HUES6 (cell line): ENCODE results near the gene AQP6.

ENCODE experiments used
- H3K27ac ChIP-seq: 2 replicates; pipeline ENCODE4 v1.7.0; 2013; ENCODE audit warnings: low read depth, mild to moderate bottlenecking, low read length, inconsistent platforms
- H3K27me3 ChIP-seq: 2 replicates; pipeline ENCODE4 v1.6.1; 2013; ENCODE audit warnings: low read length; ENCODE audit not compliant: control insufficient read depth, insufficient read depth
- H3K36me3 ChIP-seq: 2 replicates; pipeline ENCODE4 v1.6.1; 2013; ENCODE audit warnings: low read length; ENCODE audit not compliant: control insufficient read depth, insufficient read depth
- H3K4me1 ChIP-seq: 2 replicates; pipeline ENCODE4 v1.6.1; 2013; ENCODE audit warnings: low read length; ENCODE audit not compliant: control insufficient read depth, insufficient read depth
- H3K4me3 ChIP-seq: 2 replicates; pipeline ENCODE4 v1.5.1; 2013; ENCODE audit warnings: low read depth, low read length
- H3K9ac ChIP-seq: one replicate; pipeline ENCODE4 v1.6.1; 2013; ENCODE audit warnings: mild to moderate bottlenecking, low read length
- H3K9me3 ChIP-seq: 2 replicates; pipeline ENCODE4 v1.6.1; 2013; ENCODE audit warnings: low read depth, low read length; ENCODE audit not compliant: control insufficient read depth, insufficient read depth

The AQP6 gene

GRCh38 chr12:50013361-50014147 lies 40.8 kb downstream of the AQP6 start:
- Histone ChIP-seq H3K9me3 (no peaks in the 10 kb centered on the region), H3K4me3 (no peak overlapping the region), H3K9ac (no peak overlapping the region), H3K36me3 (peaks cover 34% of the 10 kb centered on the region), H3K27ac (no peak overlapping the region), H3K4me1 (peaks cover 4% of the 10 kb centered on the region; the same call in 1 of the 2 replicates), H3K27me3 (no peaks in the 10 kb centered on the region)

- peaks cover 34% of the 10 kb centered on the region for H3K36me3 ChIP-seq
These were observed 41.6 kb downstream of the AQP6 start for GRCh38 chr12:50014342-50014741.

DNA sequence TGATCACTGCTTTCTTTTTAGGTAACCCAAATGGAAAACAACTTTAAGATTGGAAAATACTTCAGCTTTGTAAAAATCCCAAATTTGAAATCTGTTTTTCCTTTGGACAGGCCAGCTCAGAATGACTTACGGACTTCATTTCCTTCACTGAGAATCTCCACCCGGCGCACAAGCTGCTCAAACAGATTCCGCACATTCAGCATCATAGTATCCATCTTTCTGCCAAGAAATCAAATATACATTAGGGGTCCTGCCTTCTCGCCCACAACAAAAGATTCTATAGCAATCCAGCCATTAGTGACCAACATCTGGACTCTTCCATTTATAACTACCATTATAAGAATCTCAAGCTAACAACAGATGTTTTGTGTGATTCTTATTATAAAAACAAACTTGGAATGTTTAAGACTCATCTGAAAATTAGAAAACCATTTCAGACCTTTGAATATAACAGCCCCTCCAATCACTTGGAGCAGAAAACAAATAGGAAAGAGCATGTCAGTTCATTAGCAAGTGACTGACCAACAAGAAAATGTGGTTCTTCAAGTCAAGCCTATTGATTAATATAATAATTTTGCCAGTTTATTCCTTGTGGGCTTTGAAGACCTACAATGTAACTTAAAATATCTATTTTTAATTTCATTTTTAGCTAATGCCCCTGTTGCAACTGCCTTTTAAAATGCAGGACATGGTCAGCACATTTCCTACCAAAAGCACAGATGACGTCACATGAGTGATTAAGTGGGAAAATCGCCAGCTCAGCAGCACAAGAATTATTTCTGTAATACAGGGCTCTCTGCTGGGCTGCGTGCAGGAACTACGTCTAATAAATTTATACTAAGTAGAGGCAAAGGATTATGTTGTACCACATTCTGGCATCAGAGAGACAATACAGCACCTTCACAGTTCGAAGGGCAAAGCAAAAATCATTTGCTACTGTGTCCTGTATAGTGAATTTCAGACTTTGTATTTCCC lies 44.0 kb downstream of the AQP6 start:
- Histone ChIP-seq H3K4me1 (peaks cover 10% of the 10 kb centered on the region; the same call in 1 of the 2 replicates), H3K9me3 (no peaks in the 10 kb centered on the region), H3K27ac (no peak overlapping the region), H3K36me3 (peaks cover 30% of the 10 kb centered on the region), H3K4me3 (no peak overlapping the region), H3K27me3 (no peaks in the 10 kb centered on the region), H3K9ac (no peak overlapping the region)

More at GRCh38 chr12:50014342-50014741, 41.6 kb downstream of the AQP6 start:
- H3K4me3 ChIP-seq = no peak overlapping the region
- H3K4me1 ChIP-seq = peaks cover 10% of the 10 kb centered on the region; the same call in 1 of the 2 replicates
- no peaks in the 10 kb centered on the region for H3K27me3 ChIP-seq
- H3K9ac ChIP-seq = no peak overlapping the region
- no peaks in the 10 kb centered on the region for H3K9me3 ChIP-seq
- no peak overlapping the region for H3K27ac ChIP-seq

DNA sequence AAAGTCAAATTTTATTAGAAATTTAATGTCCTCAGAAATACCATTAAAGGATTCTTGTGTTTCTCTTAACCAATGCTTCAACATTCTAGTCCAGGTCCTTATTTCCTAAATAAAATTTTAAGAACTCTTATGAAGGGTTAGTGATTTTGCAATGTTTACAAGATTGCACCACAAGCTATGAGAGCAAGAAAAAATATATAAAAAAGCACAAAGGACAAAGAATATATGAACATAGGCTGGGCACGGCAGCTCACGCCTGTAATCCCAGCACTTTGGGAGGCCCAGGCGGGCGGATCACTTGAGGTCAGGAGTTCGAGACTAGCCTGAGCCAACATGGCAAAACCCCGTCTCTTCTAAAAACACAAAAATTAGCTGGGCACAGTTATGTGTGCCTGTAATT lies 44.9 kb downstream of the AQP6 start:
- H3K36me3 ChIP-seq = peaks cover 30% of the 10 kb centered on the region
- no peak overlapping the region for H3K4me3 ChIP-seq
- H3K27me3 ChIP-seq = no peaks in the 10 kb centered on the region
- no peak overlapping the region for H3K9ac ChIP-seq
- no peaks in the 10 kb centered on the region for H3K9me3 ChIP-seq
- peaks cover 10% of the 10 kb centered on the region; the same call in 1 of the 2 replicates for H3K4me1 ChIP-seq
- H3K27ac ChIP-seq = no peak overlapping the region

DNA sequence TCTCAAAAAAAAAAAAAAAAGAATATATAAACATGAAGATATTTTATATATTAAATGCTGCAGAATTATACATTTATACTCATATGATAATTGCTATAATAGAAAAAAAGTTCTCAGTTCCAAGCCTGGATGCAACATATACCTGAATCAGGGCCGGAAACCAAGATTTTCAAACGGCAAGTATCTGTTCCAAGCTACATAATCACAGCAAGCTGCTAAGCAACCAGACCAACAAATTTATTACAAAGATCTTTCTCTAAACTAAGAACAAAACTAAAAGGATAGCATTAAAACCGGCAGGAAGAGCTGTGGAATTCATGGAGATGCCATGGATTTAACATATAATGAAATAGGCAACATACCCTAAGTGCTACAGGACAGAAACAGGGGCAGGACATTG lies 45.4 kb downstream of the AQP6 start:
- H3K4me3 ChIP-seq = no peak overlapping the region
- peaks cover 10% of the 10 kb centered on the region; the same call in 1 of the 2 replicates for H3K4me1 ChIP-seq
- H3K36me3 ChIP-seq = peaks cover 29% of the 10 kb centered on the region
- no peaks in the 10 kb centered on the region for H3K27me3 ChIP-seq
- H3K9ac ChIP-seq = no peak overlapping the region
- H3K9me3 ChIP-seq = no peaks in the 10 kb centered on the region
- H3K27ac ChIP-seq = no peak overlapping the region

GRCh38 chr12:50018968-50019367 lies 46.2 kb downstream of the AQP6 start:
- Histone ChIP-seq H3K9me3 (no peaks in the 10 kb centered on the region), H3K36me3 (peaks cover 21% of the 10 kb centered on the region), H3K9ac (no peak overlapping the region), H3K27ac (no peak overlapping the region), H3K27me3 (no peaks in the 10 kb centered on the region), H3K4me1 (peaks cover 10% of the 10 kb centered on the region; the same call in 1 of the 2 replicates), H3K4me3 (no peak overlapping the region)

- no peak overlapping the region for H3K27ac ChIP-seq
- H3K4me1 ChIP-seq = peaks cover 10% of the 10 kb centered on the region; the same call in 1 of the 2 replicates
- H3K9me3 ChIP-seq = no peaks in the 10 kb centered on the region
- no peak overlapping the region for H3K9ac ChIP-seq
- H3K36me3 ChIP-seq = peaks cover 16% of the 10 kb centered on the region
- H3K27me3 ChIP-seq = no peaks in the 10 kb centered on the region
- H3K4me3 ChIP-seq = no peak overlapping the region
These were observed 46.8 kb downstream of the AQP6 start for GRCh38 chr12:50019524-50019923.

DNA sequence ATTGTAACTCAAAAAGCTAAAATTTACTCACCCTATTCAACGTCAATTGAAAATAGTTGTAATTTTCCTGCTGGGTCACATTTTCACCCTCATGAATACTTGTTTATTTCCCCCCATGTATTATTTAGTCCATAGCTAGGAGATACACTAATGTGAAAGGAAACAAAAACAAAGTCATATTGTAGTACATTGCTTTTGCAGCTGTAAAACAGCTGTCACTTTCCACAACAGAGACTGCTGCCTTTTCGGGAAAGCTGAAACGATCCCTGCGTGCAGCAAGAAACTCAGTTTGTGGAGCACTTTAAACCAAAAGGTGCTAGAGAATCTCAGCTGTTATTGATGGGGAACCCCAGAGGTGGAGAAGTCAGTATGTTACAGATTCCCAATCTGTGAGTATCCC lies 48.3 kb downstream of the AQP6 start:
- no peak overlapping the region for H3K27ac ChIP-seq

DNA sequence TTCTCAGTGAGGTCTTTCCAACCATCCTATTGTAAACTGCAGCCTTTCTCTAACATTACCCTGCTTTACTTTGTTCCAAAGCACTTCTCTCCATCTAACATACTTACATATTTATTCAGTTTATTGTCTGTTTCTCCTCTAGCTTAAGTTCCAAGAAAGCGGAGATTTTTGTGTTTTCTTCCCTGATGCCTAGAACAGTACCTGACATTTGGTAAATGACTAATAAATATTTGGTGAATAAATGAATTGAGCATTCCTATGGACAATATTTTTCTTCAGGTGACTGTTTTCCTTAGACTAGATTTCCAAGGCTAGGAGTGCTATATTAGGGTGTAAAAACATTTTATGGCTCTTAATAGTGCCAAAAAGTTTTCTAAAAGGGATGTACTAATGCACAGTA lies 50.2 kb downstream of the AQP6 start:
- Histone ChIP-seq H3K4me3 (no peak overlapping the region), H3K9me3 (no peaks in the 10 kb centered on the region), H3K36me3 (no peaks in the 10 kb centered on the region), H3K27me3 (no peaks in the 10 kb centered on the region), H3K4me1 (peaks cover 13% of the 10 kb centered on the region), H3K9ac (no peak overlapping the region), H3K27ac (no peak overlapping the region)

More for the DNA sequence above, 48.3 kb downstream of the AQP6 start:
- Histone ChIP-seq H3K36me3 (peaks cover 9% of the 10 kb centered on the region), H3K9me3 (no peaks in the 10 kb centered on the region), H3K27me3 (no peaks in the 10 kb centered on the region), H3K4me1 (peaks cover 13% of the 10 kb centered on the region), H3K9ac (no peak overlapping the region), H3K4me3 (no peak overlapping the region)

DNA sequence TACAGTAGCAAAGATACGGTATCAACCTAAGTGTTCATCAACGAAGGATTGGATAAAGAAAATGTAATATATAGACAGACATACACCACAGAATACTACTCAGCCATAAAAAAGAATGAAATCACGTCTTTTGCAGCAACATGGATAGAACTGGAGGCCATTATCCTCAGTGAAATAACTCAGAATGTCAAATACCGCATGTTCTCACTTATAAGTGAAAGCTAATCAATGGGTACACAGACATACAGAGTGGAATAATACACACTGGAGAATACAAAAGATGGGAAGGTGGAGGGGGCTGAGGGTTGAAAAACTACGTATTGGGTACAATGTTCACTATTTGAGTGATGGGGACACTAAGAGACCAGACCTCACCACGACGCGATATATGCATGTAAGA lies 51.5 kb downstream of the AQP6 start:
- Histone ChIP-seq H3K4me1 (peaks cover 4% of the 10 kb centered on the region; the same call in 1 of the 2 replicates), H3K36me3 (no peaks in the 10 kb centered on the region), H3K27ac (no peak overlapping the region), H3K27me3 (no peaks in the 10 kb centered on the region), H3K9ac (no peak overlapping the region), H3K9me3 (no peaks in the 10 kb centered on the region), H3K4me3 (peak overlapping the region; percentile 78)
